ENCODE data around the gene PDGFRA.

GRCh38 chr4:54234497-54235205 is 5.6 kb downstream of the PDGFRA start:
- TF ChIP-seq CTCF (IDR thresholded peaks at IDR 0.05; ENCODE audit: low read depth, low read length, missing input control) (no peak), ATF3 (IDR thresholded peaks at IDR 0.05) (no peak), SP1 (IDR thresholded peaks at IDR 0.05) (no peak), MAX (IDR thresholded peaks at IDR 0.05) (no peak), YY1 (IDR thresholded peaks at IDR 0.05) (no peak), FOXA1 (IDR thresholded peaks at IDR 0.05) (no peak), RXRA (IDR thresholded peaks at IDR 0.05) (no peak), EGR1 (IDR thresholded peaks at IDR 0.05; ENCODE audit: low read depth in 2 of 2) (no peak)

Data from liver (tissue), 3 donors.